ENCODE data around the gene PPAT. TPM values are rescaled to one million over a fixed set of nuclear protein-coding genes. Genes with fewer than 3 reads are reported as not detected.
A peak's percentile ranks its signal among the peaks of the same experiment; 100 is the strongest.

PPAT gene
- total RNA-seq, 4 donors from 2014 or later: 4.5 to 11.4 (median 9.3) TPM

DNA sequence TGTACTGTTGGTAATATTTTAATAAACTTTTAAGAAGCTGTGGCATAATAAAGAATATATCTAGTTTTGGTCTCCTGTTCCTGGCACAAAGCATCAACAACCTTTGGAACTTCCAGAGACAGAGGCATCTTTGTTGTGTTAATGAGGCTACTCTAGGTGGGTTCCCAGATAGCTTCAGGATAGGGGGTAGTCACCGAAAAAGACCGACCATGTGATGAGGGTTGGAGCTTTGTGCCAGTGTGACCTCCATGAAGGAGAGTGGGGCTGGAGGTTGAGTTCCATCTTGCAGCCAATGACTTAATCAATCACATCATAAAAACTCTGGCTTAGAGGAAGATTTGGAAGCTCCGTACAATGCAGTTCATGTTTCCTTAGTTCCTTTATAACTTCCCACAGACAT is 9.9 kb downstream of the PPAT start:
- Histone ChIP-seq H3K4me3 (no peak overlapping the region), H3K4me1 (peaks cover 0 to 6% (median 0%) of the 10 kb centered on the region in 3 donors), H3K27me3 (no peaks in the 10 kb centered on the region), H3K36me3 (no peaks in the 10 kb centered on the region), H3K27ac (no peak overlapping the region), H3K9me3 (no peaks in the 10 kb centered on the region)
- no peak for TF ChIP-seq POLR2A (IDR thresholded peaks at IDR 0.05)
- TF ChIP-seq, protein P1, sequence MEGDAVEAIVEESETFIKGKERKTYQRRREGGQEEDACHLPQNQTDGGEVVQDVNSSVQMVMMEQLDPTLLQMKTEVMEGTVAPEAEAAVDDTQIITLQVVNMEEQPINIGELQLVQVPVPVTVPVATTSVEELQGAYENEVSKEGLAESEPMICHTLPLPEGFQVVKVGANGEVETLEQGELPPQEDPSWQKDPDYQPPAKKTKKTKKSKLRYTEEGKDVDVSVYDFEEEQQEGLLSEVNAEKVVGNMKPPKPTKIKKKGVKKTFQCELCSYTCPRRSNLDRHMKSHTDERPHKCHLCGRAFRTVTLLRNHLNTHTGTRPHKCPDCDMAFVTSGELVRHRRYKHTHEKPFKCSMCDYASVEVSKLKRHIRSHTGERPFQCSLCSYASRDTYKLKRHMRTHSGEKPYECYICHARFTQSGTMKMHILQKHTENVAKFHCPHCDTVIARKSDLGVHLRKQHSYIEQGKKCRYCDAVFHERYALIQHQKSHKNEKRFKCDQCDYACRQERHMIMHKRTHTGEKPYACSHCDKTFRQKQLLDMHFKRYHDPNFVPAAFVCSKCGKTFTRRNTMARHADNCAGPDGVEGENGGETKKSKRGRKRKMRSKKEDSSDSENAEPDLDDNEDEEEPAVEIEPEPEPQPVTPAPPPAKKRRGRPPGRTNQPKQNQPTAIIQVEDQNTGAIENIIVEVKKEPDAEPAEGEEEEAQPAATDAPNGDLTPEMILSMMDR (IDR thresholded peaks at IDR 0.05): no peak
- intact Hi-C loops (cut with DNase I): no loop called here
- no peak for DNase-seq
- 79 to 93% methylated on average over 3 of the region's 3 CpGs for WGBS, 2 donors

DNA sequence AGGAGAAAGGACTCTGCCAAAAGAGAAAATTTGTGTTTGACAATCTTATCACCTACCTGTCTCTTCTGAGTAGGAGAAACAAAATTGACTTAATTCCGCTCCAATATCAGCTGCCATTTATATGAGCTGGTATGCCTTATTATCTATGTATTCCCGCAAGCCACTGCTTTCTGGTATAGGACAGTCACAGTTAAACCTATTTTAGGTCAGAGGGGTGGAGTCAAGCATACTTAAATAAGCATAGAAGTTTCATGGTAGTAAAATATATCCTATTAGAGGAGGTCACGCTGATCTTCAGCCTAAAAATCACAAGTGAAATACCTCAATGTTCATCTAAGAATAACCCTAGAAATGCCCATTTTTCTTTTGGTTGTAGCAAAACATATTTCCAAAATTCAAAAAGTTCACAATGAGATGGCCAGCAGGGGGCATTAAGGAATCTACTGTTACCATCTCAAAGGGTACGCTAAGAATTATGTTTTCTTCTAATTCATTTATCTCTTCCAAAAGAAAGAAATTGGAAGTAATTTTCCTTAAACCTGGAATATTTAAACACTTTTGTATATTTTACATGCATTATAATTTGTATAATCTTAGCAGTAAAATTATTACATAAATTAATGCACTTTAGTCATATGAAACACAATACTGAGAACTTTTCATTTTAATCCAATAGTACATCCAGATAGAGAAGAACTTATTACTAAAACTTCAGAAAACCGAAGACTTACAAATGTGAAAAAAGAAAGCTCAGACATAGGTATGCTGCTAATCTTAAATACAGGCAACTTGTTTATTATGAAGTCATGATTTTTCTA is 10.5 kb downstream of the PPAT start:
- Histone ChIP-seq H3K9me3 (no peaks in the 10 kb centered on the region), H3K4me1 (peaks cover 0 to 6% (median 0%) of the 10 kb centered on the region in 3 donors), H3K27ac (no peak overlapping the region), H3K27me3 (no peaks in the 10 kb centered on the region), H3K4me3 (no peak overlapping the region), H3K36me3 (no peaks in the 10 kb centered on the region)
- intact Hi-C loops (cut with DNase I): no loop called here
- TF ChIP-seq, protein P1 (IDR thresholded peaks at IDR 0.05): peak; percentile 30 to 66 (median 54)
- TF ChIP-seq POLR2A (IDR thresholded peaks at IDR 0.05): no peak
- no peak for DNase-seq
- 57 to 62% methylated on average over 5 of the region's 5 CpGs for WGBS, 2 donors

DNA sequence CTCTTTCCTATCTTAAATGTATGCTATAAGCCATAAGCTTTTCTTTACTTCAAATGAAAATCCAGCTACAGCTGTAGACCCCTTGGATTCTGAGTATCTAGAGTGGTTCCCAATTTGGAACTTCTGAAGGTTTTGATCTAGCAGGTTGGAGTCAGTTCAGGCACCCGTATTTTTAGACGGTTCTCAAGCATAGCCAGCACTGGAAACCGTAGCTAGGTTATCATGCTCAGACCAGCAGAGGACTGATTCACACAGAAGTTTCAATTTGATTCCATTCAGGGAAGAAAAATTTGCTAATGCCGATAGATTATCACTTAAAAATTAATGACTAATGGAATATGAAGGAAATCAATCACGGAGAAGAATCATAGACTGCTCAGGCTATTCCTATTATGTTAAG is 11.2 kb downstream of the PPAT start:
- H3K4me3 ChIP-seq: no peak overlapping the region
- intact Hi-C loops (cut with DNase I): no loop called here
- 79 to 80% methylated on average over 5 of the region's 5 CpGs for WGBS, 2 donors
- H3K36me3 ChIP-seq: no peaks in the 10 kb centered on the region
- TF ChIP-seq, protein P1 (IDR thresholded peaks at IDR 0.05): no peak
- TF ChIP-seq POLR2A (IDR thresholded peaks at IDR 0.05): no peak
- H3K4me1 ChIP-seq: peaks cover 0 to 6% (median 0%) of the 10 kb centered on the region in 3 donors
- no peak for DNase-seq
- H3K27ac ChIP-seq: no peak overlapping the region
- no peaks in the 10 kb centered on the region for H3K9me3 ChIP-seq
- no peaks in the 10 kb centered on the region for H3K27me3 ChIP-seq

DNA sequence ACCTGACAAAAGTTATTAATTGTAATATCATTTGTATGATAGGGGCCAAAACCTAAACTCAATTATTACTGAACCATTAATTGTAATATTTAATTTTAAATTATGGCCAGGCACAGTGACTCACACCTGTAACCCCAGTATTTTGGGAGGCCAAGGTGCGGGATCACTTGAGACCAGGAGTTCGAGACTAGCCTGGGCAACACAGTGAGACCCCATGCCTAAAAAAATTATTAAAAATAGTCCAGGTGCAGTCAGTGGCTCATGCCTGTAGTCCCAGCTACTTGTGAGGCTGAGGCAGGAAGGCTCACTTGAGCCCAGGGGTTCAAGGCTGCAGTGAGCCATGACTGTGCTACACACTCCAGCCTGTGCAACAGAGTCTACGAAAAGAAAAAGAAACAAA is 18.0 kb downstream of the PPAT start:
- Histone ChIP-seq H3K9me3 (no peaks in the 10 kb centered on the region), H3K36me3 (no peaks in the 10 kb centered on the region), H3K27me3 (no peaks in the 10 kb centered on the region), H3K4me1 (no peaks in the 10 kb centered on the region), H3K27ac (no peak overlapping the region), H3K4me3 (no peak overlapping the region)
- WGBS, 2 donors: 96% methylated on average over 3 of the region's 3 CpGs
- intact Hi-C loops (cut with DNase I): no loop called here
- no peak for TF ChIP-seq POLR2A (IDR thresholded peaks at IDR 0.05)
- TF ChIP-seq, protein P1 (IDR thresholded peaks at IDR 0.05): no peak
- DNase-seq: no peak

DNA sequence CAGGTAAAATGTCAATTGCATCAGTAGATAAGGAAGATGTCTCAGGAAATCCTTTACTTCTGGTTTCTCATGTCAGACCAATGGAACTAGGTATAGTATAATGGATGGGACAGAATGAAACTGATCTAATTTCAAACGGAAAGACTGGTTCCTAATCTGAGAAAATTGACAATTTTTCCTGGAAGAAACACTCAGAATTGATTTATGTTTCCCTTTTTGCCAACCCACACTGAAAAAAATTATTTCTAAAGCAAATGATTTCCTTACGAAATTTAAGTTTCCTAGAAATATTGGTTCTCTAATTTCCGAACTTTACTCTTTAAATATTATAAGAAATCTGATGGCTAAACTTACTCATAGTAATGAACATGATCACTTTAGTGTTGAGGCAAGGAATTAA is 19.1 kb downstream of the PPAT start:
- DNase-seq: no peak
- Histone ChIP-seq H3K9me3 (no peaks in the 10 kb centered on the region), H3K27me3 (no peaks in the 10 kb centered on the region), H3K27ac (no peak overlapping the region), H3K36me3 (no peaks in the 10 kb centered on the region), H3K4me3 (no peak overlapping the region), H3K4me1 (peaks cover 0 to 3% (median 0%) of the 10 kb centered on the region in 3 donors)
- intact Hi-C loops (cut with DNase I): no loop called here
- 68 to 73% methylated on average over 3 of the region's 3 CpGs for WGBS, 2 donors
- TF ChIP-seq, protein P1 (IDR thresholded peaks at IDR 0.05): no peak
- TF ChIP-seq POLR2A (IDR thresholded peaks at IDR 0.05): no peak

Data from esophagus squamous epithelium (tissue), 5 donors.